Measurements from ENCODE around the gene HOATZ.

- no peak for TF ChIP-seq ASH2L (IDR thresholded peaks at IDR 0.05; ENCODE audit: insufficient read length, low read depth, low read length)
- no peak for TF ChIP-seq MIER3 (CRISPR knock-in tag; IDR thresholded peaks at IDR 0.05; ENCODE audit: borderline replicate concordance)
- TF ChIP-seq YY1 (IDR thresholded peaks at IDR 0.05; ENCODE audit: insufficient read depth, insufficient replicate concordance, low read depth, low read length) = no peak
- TF ChIP-seq NFYB (CRISPR knock-in tag; IDR thresholded peaks at IDR 0.05) = no peak
- TF ChIP-seq PREB (CRISPR knock-in tag; IDR thresholded peaks at IDR 0.05) = no peak
- no peak for TF ChIP-seq FOXO1 (CRISPR knock-in tag; IDR thresholded peaks at IDR 0.05)
- TF ChIP-seq ZNF317 (CRISPR knock-in tag; IDR thresholded peaks at IDR 0.05) = no peak
- TF ChIP-seq CTCF (CRISPR knock-in tag; IDR thresholded peaks at IDR 0.05) = no peak
- no peak for TF ChIP-seq ZNF775 (CRISPR knock-in tag; IDR thresholded peaks at IDR 0.05; ENCODE audit: borderline replicate concordance)
- no peak for TF ChIP-seq SUZ12 (IDR thresholded peaks at IDR 0.05; ENCODE audit: low read depth, low read length)
- TF ChIP-seq PCBP2 (optimal IDR thresholded peaks at IDR 0.05; ENCODE audit: low read depth, low read length, poor library complexity, severe bottlenecking) = no peak
- no peak for TF ChIP-seq HDAC2 (CRISPR knock-in tag; IDR thresholded peaks at IDR 0.05)
- no peak for TF ChIP-seq KAT7 (CRISPR knock-in tag; IDR thresholded peaks at IDR 0.05; ENCODE audit: borderline replicate concordance)
These were observed 14.1 kb upstream of the HOATZ start for GRCh38 chr11:111500481-111500880.
